Osteoblast (primary cell): ENCODE data around the gene NOS2. TPM values are rescaled to one million over a fixed set of nuclear protein-coding genes. Genes with fewer than 3 reads are reported as not detected.
A peak's percentile ranks its signal among the peaks of the same experiment; 100 is the strongest.

Source experiments
- DNase-seq: peaks from one replicate; pipeline ENCODE4 v3.0.0; 2011; ENCODE audit warnings: low spot score, mixed read lengths; ENCODE audit not compliant: insufficient read length; ENCODE audit errors: missing footprints
- H2AFZ ChIP-seq: 2 replicates; pipeline ENCODE4 v1.6.0; 2011; ENCODE audit warnings: mild to moderate bottlenecking, low read length
- H3K27ac ChIP-seq: 2 replicates; pipeline ENCODE4 v1.5.1; 2011; ENCODE audit warnings: mild to moderate bottlenecking, low read depth, low read length, moderate library complexity
- H3K27me3 ChIP-seq: 2 replicates; pipeline ENCODE4 v1.6.0; 2012; ENCODE audit warnings: mild to moderate bottlenecking, control low read depth, inconsistent platforms, low read length, moderate library complexity; ENCODE audit not compliant: insufficient read depth
- H3K36me3 ChIP-seq: 2 replicates; pipeline ENCODE4 v1.5.1; 2011; ENCODE audit warnings: mild to moderate bottlenecking, low read length, control low read depth, moderate library complexity; ENCODE audit not compliant: insufficient read depth
- H3K4me1 ChIP-seq: 2 replicates; pipeline ENCODE4 v1.5.1; 2011; ENCODE audit warnings: mild to moderate bottlenecking, low read length, control low read depth, moderate library complexity; ENCODE audit not compliant: insufficient read depth
- H3K4me2 ChIP-seq: 2 replicates; pipeline ENCODE4 v1.6.0; 2011; ENCODE audit warnings: mild to moderate bottlenecking, low read length; ENCODE audit not compliant: insufficient read depth
- H3K4me3 ChIP-seq: fragments of 200-600 bp; sonication (generic); 3 replicates; pipeline ENCODE4 v1.5.1; 2012; ENCODE audit warnings: mild to moderate bottlenecking, low read length, inconsistent platforms; ENCODE audit not compliant: insufficient read depth
- H3K79me2 ChIP-seq: 2 replicates; pipeline ENCODE4 v1.6.0; 2012; ENCODE audit warnings: mild to moderate bottlenecking, low read length, control low read depth, inconsistent platforms; ENCODE audit not compliant: insufficient read depth
- H3K9me3 ChIP-seq: 2 replicates; pipeline ENCODE4 v1.5.1; 2011; ENCODE audit warnings: low read depth, low read length, control low read depth
- H4K20me1 ChIP-seq: 2 replicates; pipeline ENCODE4 v1.6.0; 2012; ENCODE audit warnings: mild to moderate bottlenecking, low read length, control low read depth; ENCODE audit not compliant: insufficient read depth
- CTCF ChIP-seq: IDR thresholded peaks from 2 replicates; pipeline ENCODE4 v1.5.1; 2011; ENCODE audit warnings: mild to moderate bottlenecking, low read depth, low read length, moderate library complexity; ENCODE audit errors: extremely low read depth
- total RNA-seq: library from RNA; depleted of rRNA; stranded (reverse); fragments of >200 nt; gene quantifications from 2 replicates; pipeline ENCODE4 v1.2.3, GENCODE V29; 2012

Gene NOS2
- total RNA-seq, 1 donor, result not detected

GRCh38 chr17:27780092-27780827, 20.1 kb downstream of the NOS2 start:
- Histone ChIP-seq H2AFZ (no peak overlapping the region), H3K36me3 (no peaks in the 10 kb centered on the region), H3K4me3 (no peak overlapping the region), H4K20me1 (no peaks in the 10 kb centered on the region), H3K27ac (no peak overlapping the region), H3K79me2 (no peaks in the 10 kb centered on the region), H3K27me3 (no peaks in the 10 kb centered on the region), H3K9me3 (no peaks in the 10 kb centered on the region), H3K4me1 (no peaks in the 10 kb centered on the region), H3K4me2 (no peak overlapping the region)
- no peak for TF ChIP-seq CTCF
- DNase-seq, result no peak

- Histone ChIP-seq H3K27ac (no peak overlapping the region), H3K27me3 (no peaks in the 10 kb centered on the region), H3K36me3 (no peaks in the 10 kb centered on the region), H4K20me1 (no peaks in the 10 kb centered on the region), H3K4me3 (no peak overlapping the region), H2AFZ (no peak overlapping the region), H3K79me2 (no peaks in the 10 kb centered on the region), H3K4me1 (no peaks in the 10 kb centered on the region), H3K9me3 (no peaks in the 10 kb centered on the region), H3K4me2 (no peak overlapping the region)
- no peak for TF ChIP-seq CTCF
- peak; percentile 87 for DNase-seq
These were observed 22.1 kb downstream of the NOS2 start for GRCh38 chr17:27778183-27778582.

- no peaks in the 10 kb centered on the region for H3K4me1 ChIP-seq
- no peaks in the 10 kb centered on the region for H3K36me3 ChIP-seq
- no peaks in the 10 kb centered on the region for H3K79me2 ChIP-seq
- no peak for TF ChIP-seq CTCF
- no peaks in the 10 kb centered on the region for H3K27me3 ChIP-seq
- no peak overlapping the region for H3K4me2 ChIP-seq
- DNase-seq, result no peak
- H2AFZ ChIP-seq, result no peak overlapping the region
- no peak overlapping the region for H3K27ac ChIP-seq
- H3K4me3 ChIP-seq, result no peak overlapping the region
- no peaks in the 10 kb centered on the region for H4K20me1 ChIP-seq
- no peaks in the 10 kb centered on the region for H3K9me3 ChIP-seq
These were observed 23.3 kb downstream of the NOS2 start for GRCh38 chr17:27776882-27777624.

- Histone ChIP-seq H3K4me2 (no peak overlapping the region), H3K9me3 (no peaks in the 10 kb centered on the region), H3K4me3 (no peak overlapping the region), H3K79me2 (no peaks in the 10 kb centered on the region), H3K36me3 (no peaks in the 10 kb centered on the region), H4K20me1 (no peaks in the 10 kb centered on the region), H2AFZ (no peak overlapping the region), H3K27ac (no peak overlapping the region), H3K27me3 (peaks cover 2% of the 10 kb centered on the region), H3K4me1 (no peaks in the 10 kb centered on the region)
- DNase-seq, result no peak
- no peak for TF ChIP-seq CTCF
These were observed 28.7 kb downstream of the NOS2 start for GRCh38 chr17:27771586-27771985.
